ENCODE results near the gene KRTAP5-1. TPM values are rescaled to one million over a fixed set of nuclear protein-coding genes. Genes with fewer than 3 reads are reported as not detected.

Gene KRTAP5-1
- total RNA-seq, 1 experiment from 2014 or later: not detected

DNA sequence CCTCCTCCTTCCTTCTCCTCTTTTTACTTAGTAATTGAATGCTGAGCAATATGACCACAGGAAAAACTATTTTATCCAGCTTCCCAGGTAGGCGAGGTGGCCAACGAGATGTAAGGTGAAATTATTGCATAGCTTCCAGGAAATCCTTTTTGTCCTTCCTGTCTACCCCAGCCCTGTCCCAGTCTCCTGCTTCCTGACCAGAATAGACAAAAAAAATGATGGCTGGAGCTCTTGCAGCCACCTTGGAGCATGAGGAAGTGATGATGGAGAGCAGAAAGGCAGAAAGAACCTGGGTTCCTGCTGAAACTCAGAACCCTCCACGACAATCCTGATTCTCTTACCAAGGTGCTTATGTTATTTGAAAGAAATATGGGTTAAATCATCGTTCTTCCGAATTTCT is 46.9 kb downstream of the KRTAP5-1 start:
- Histone ChIP-seq H3K4me3 (ENCODE audit: low read length) (no peak overlapping the region), H3K9ac (ENCODE audit: low read length) (no peak overlapping the region), H3K27ac (ENCODE audit: low read length) (no peak overlapping the region), H4K20me1 (ENCODE audit: low read length) (no peaks in the 10 kb centered on the region), H3K79me2 (ENCODE audit: low read length) (peaks cover 44% of the 10 kb centered on the region), H3K27me3 (ENCODE audit: low read length) (no peaks in the 10 kb centered on the region), H3K4me1 (ENCODE audit: insufficient read depth, low read length) (no peaks in the 10 kb centered on the region), H3K9me3 (ENCODE audit: low read length) (no peaks in the 10 kb centered on the region), H3K9me2 (replicated peaks; ENCODE audit: low read length) (no peaks in the 10 kb centered on the region), H2AFZ (ENCODE audit: low read length) (no peak overlapping the region), H3F3A (ENCODE audit: low read length, unreplicated experiment) (no peaks in the 10 kb centered on the region), H3K4me2 (ENCODE audit: low read length) (no peak overlapping the region), H3K36me3 (ENCODE audit: low read depth, low read length) (no peaks in the 10 kb centered on the region; the same call in 1 of the 2 replicates)
- no peak for ATAC-seq
- ChIA-PET POLR2A (ENCODE audit: unreplicated experiment) (no interaction called here), CTCF (no interaction called here)
- intact Hi-C loops (cut with micrococcal nuclease): no loop called here
- BruUV-seq (replicated peaks): no TSS peak
- TF ChIP-seq EZH2 (IDR thresholded peaks at IDR 0.05; ENCODE audit: low read length, unreplicated experiment): no peak
- TF ChIP-seq EZH2phosphoT487 (IDR thresholded peaks at IDR 0.05; ENCODE audit: borderline replicate concordance, low read length): no peak
- TF ChIP-seq, protein P1, sequence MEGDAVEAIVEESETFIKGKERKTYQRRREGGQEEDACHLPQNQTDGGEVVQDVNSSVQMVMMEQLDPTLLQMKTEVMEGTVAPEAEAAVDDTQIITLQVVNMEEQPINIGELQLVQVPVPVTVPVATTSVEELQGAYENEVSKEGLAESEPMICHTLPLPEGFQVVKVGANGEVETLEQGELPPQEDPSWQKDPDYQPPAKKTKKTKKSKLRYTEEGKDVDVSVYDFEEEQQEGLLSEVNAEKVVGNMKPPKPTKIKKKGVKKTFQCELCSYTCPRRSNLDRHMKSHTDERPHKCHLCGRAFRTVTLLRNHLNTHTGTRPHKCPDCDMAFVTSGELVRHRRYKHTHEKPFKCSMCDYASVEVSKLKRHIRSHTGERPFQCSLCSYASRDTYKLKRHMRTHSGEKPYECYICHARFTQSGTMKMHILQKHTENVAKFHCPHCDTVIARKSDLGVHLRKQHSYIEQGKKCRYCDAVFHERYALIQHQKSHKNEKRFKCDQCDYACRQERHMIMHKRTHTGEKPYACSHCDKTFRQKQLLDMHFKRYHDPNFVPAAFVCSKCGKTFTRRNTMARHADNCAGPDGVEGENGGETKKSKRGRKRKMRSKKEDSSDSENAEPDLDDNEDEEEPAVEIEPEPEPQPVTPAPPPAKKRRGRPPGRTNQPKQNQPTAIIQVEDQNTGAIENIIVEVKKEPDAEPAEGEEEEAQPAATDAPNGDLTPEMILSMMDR (conservative IDR thresholded peaks at IDR 0.05; ENCODE audit: low read depth, low read length): no peak
- DNase-seq: no peak

DNA sequence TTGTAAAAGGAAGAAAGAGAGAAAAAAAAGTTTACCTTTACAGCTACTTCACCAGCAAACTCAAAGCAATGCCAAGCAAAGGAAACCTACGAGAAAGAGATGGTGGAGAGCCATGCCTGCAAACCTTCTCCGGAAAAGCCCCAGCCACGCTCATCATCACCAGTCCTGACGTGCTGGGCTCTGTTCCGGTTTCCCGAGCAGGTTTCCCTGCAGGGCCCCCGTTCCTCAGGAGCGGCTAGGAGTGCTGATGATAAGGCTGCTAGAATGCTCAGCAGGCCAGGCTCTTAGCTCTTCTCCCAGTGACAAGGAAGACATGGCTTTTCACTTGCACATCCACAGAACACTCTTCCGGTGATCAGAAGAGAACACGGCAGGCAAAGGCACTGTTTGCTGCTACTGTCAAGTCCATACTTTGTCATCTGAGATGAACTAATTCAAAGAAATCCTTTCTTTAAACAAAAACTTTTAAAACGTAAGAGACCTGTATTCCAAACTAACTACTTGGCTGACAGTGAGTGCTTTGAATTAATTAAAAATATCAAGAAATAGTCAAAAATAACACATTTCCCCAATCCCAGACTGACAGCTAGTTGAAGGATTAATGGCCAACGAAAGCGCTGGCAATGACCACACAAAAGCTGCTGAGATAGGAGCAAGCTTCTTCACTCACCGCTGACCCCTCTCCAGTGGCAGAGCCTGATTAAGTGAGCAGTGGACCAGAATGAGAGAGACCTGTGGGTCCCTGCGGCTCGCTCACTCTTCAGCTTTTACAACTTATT is 48.8 kb downstream of the KRTAP5-1 start:
- no TSS peak for BruUV-seq (replicated peaks)
- no peak for DNase-seq
- CTCF ChIA-PET: no interaction called here

More for the DNA sequence above, 48.8 kb downstream of the KRTAP5-1 start:
- Histone ChIP-seq H3K27me3 (ENCODE audit: low read length) (no peaks in the 10 kb centered on the region), H3K4me2 (ENCODE audit: low read length) (no peak overlapping the region), H3K36me3 (ENCODE audit: low read depth, low read length) (no peaks in the 10 kb centered on the region; the same call in 1 of the 2 replicates), H3K27ac (ENCODE audit: low read length) (no peak overlapping the region), H3K9me3 (ENCODE audit: low read length) (no peaks in the 10 kb centered on the region), H4K20me1 (ENCODE audit: low read length) (no peaks in the 10 kb centered on the region), H3K9me2 (replicated peaks; ENCODE audit: low read length) (no peaks in the 10 kb centered on the region), H3K4me3 (ENCODE audit: low read length) (no peak overlapping the region), H2AFZ (ENCODE audit: low read length) (no peak overlapping the region), H3K4me1 (ENCODE audit: insufficient read depth, low read length) (no peaks in the 10 kb centered on the region), H3K79me2 (ENCODE audit: low read length) (peaks cover 59% of the 10 kb centered on the region), H3K9ac (ENCODE audit: low read length) (no peak overlapping the region), H3F3A (ENCODE audit: low read length, unreplicated experiment) (no peaks in the 10 kb centered on the region)
- no peak for ATAC-seq
- intact Hi-C loops (cut with micrococcal nuclease): no loop called here
- TF ChIP-seq EZH2phosphoT487 (IDR thresholded peaks at IDR 0.05; ENCODE audit: borderline replicate concordance, low read length) (no peak), EZH2 (IDR thresholded peaks at IDR 0.05; ENCODE audit: low read length, unreplicated experiment) (no peak)
- TF ChIP-seq, protein P1 (conservative IDR thresholded peaks at IDR 0.05; ENCODE audit: low read depth, low read length): no peak
- POLR2A ChIA-PET (ENCODE audit: unreplicated experiment): no interaction called here
